Stimulated activated CD4-positive, alpha-beta T cell treated with anti-CD3 and anti-CD28 coated beads, Interleukin-1b, Interleukin-23, amount 100 ng/mL, for 24 hours (primary cell): Measurements from ENCODE around the gene NEURL1.
A peak's percentile ranks its signal among the peaks of the same experiment; 100 is the strongest.
"Not testable (repeated sequence)": the region's sequence is repeated elsewhere in the genome, so short reads cannot be mapped to it uniquely, and the experiment has no call there.

Experiments used
- DNase-seq, 4 experiments: peaks; one replicate each; pipeline ENCODE4 v3.0.0-alpha.2; 2020; ENCODE audit warnings: low read depth in 4 of 4, low spot score in 1 of 4

The NEURL1 gene

DNA sequence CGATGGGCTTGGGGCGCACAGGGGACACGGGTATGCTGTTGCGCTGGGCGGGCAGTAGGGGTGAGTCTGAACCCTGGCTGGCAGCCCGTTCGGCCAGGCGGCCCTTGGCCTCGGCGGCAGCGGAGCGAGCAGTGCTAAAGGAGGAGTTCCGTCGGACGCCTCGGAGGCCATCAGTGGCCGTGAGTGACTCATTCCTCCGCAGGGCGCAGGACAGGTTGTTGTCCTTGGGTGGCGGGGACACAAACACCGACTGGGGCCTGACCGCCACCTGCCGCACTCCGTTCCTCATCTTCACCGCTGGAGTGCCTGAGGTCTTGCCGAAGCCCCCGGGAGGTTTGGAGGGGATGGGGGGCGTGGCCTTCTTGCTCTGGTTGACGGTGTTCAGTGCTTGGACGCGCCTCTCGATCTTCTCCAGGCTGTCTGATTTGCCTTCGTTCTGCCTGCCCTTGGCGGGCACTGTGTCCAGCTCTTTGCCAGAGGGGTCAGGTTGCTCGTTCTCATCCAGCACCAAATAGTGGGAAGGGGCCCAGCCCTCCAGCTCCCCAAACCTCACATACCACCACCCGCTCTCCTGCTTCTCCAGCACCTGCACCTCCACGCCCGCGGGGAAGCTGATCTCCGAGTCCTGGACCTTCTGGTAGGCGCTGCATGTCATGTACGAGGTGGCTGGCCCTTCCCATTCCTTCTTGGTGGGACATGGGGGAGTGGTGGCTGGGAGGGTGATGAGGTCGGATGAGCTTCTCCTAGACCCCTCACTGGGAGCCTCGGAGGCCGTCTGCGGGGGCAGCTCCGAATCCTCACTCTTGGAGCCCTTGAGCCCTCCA is 108.7 kb downstream of the NEURL1 start:
- no peak for DNase-seq

DNA sequence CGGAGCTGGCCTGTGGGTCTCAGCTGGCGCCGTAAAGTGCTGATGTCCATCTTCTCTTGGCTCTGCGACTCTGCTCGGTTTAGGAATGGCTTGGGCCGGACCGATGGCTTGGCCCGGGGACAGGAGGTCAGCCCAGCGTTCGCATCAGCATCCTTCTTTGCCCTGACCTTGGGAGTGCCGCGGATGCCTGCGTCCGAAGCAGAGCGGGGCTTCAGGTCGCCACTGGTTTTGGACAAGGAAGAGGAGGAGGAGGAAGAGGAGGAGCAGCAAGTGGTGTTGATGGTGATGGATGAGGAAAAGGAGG is 109.3 kb downstream of the NEURL1 start:
- no peak for DNase-seq

GRCh38 chr10:103603382-103603781 is 109.9 kb downstream of the NEURL1 start:
- DNase-seq: no peak

DNA sequence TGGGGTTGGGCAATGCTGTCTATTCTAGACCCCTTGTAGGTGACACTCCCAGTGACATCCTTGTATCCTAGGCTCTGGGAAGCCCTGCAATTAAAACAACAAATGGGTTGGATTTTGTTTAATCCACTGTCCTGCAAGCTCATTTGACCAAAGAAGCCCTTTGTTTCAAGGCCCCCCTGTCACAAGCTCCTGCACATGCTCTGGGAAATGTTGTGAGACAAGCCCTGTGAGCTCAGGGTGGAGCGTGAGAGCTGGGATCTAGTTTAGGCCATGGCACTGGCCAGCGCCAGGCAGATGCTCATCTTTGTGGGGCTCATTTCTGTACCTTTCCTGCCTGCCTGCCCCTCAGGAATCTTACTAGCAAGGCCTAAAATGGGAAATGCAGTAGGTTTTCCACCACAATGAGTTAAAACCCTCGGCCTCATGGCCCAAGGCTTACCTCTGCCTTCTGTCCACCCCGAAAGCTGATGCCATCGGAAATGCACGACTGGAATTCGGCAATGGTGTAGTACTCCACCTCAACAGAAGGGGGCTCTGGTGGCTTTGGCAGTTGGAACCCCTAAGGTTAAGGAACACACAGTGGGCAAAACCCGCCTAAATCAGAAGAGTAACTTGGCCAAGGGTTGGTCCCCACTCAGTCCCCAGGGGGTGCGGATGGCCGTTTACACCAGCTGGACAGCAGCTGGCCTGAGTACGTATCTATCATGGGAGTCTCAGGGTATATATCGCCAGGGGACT is 112.0 kb downstream of the NEURL1 start:
- DNase-seq: peak in 2 of 4 experiments; percentile 7

GRCh38 chr10:103606097-103606438 is 112.6 kb downstream of the NEURL1 start:
- not testable (repeated sequence) for DNase-seq

- not testable (repeated sequence) for DNase-seq
Measured at GRCh38 chr10:103607051-103607450, 113.5 kb downstream of the NEURL1 start.

GRCh38 chr10:103608056-103608455 is 114.6 kb downstream of the NEURL1 start:
- not testable (repeated sequence) for DNase-seq

GRCh38 chr10:103609231-103610082 is 116.0 kb downstream of the NEURL1 start:
- DNase-seq: no peak

- DNase-seq: no peak
Measured at GRCh38 chr10:103610083-103610472, 116.6 kb downstream of the NEURL1 start.

GRCh38 chr10:103610921-103611511 is 117.5 kb downstream of the NEURL1 start:
- no peak for DNase-seq

DNA sequence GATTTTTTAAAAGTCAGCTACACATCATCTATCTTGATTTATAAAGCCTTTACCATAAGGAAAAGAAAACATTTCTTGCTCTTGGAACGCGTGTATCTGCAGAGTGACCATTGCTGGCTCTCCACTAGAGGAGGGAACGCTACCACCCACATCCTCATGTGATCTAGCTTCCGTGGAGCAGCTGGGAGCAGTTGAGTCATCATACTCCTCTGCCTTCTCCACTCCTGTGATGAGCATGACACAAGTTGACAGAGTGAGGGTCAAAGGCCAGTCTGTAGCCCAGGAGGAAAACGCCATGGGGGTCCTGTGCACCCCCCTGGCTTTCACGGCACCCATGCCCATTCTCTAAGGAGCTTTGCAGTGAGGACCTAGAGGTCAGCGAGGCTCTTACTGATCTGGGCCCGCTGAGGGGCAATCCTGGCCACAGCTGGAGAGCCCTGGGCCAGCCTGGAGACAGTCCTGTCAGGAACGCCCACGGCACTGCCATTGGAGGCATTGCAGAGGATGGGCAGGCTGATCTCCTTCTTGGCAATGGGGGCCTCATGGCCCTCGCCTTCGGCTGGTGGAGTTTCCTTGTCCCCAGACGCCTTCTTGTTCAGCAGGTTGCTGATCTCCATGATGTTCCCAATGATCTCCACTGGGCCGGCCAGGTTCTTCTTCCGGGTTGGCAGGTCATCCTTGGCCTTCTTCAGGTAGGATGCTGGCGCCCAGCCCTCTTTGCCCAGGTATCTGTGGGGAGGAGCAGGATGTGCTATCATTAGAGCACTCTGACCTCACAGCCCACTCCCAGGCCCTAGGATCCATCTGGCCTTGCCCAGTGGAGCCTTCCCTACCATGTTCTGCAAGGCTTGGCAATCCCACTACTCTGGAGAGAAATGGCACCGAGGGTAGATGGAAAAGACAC is 119.2 kb downstream of the NEURL1 start:
- no peak for DNase-seq

DNA sequence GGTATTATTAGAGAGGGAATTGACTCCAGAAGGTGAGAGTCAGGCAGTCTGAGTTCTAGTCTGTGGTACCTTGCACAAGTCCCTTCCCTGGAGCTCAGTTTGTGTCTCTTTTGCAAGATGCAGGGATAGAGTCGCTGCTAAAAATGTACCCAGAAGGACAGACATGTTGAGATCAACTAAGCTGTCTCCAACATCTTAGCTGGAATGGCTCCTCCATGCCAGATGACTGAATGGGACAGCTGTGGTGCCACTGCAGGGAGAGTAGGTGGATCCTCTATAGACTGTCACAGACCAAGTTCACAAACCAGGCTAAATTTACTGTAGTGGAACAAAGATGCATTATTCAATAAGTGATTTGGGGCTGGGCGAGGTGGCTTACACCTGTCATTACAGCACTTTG is 120.1 kb downstream of the NEURL1 start:
- DNase-seq: no peak

- no peak for DNase-seq
Measured at GRCh38 chr10:103614306-103615158, 121.0 kb downstream of the NEURL1 start.

GRCh38 chr10:103616705-103617601 is 123.4 kb downstream of the NEURL1 start:
- DNase-seq: no peak

GRCh38 chr10:103617602-103618385 is 124.3 kb downstream of the NEURL1 start:
- no peak for DNase-seq

DNA sequence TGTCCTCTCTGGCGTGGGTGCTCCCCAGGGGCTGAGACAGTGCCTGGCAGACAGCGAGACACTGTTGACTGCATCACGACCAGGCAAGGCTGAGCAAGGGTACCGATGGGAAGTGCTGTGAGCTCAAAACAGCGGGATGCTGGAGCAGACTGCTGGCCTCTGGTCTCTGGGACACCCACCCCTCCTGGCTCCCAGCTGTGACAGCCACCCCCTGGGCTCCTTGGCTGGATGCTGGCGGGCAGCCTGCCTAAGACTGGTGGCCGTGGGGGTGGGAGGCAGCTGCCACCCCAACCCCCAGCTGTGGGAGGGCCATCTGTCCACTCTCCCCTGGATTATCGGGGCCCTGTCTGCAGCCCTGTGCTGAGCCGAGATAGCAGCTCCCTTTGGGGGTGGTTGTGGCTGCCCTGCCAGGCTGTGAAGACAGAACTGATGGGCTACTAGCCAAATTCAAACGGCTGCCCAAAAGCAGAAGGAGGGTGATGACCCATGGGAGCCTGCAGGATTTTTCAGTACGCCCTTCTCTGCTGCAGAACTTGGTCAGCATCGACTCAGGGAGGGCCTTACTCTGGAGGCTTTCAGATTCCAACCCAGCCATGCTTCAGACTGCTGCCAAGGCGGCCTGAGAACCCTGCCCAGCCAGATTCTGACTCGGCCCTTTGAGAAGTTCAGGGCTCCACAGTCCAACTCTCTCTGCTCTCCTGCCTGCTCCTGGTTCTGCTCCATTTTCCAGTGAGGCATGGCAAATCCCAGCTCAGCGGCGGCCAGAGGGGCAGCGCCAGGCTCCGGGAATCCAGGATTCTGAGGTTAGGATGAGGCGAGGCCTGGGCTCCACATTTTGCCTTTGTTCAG is 125.3 kb downstream of the NEURL1 start:
- no peak for DNase-seq
